HG02642 (cell line): ENCODE results near the gene TBX10.
"Not testable (repeated sequence)": the region's sequence is repeated elsewhere in the genome, so short reads cannot be mapped to it uniquely, and the experiment has no call there.

ENCODE experiments used
- ATAC-seq: cut with Tn5 transposase; IDR thresholded peaks from one replicate; pipeline ENCODE4 v1.9.1; 2021; ENCODE audit warnings: mild to moderate bottlenecking; ENCODE audit not compliant: unreplicated experiment, poor library complexity

The TBX10 gene

DNA sequence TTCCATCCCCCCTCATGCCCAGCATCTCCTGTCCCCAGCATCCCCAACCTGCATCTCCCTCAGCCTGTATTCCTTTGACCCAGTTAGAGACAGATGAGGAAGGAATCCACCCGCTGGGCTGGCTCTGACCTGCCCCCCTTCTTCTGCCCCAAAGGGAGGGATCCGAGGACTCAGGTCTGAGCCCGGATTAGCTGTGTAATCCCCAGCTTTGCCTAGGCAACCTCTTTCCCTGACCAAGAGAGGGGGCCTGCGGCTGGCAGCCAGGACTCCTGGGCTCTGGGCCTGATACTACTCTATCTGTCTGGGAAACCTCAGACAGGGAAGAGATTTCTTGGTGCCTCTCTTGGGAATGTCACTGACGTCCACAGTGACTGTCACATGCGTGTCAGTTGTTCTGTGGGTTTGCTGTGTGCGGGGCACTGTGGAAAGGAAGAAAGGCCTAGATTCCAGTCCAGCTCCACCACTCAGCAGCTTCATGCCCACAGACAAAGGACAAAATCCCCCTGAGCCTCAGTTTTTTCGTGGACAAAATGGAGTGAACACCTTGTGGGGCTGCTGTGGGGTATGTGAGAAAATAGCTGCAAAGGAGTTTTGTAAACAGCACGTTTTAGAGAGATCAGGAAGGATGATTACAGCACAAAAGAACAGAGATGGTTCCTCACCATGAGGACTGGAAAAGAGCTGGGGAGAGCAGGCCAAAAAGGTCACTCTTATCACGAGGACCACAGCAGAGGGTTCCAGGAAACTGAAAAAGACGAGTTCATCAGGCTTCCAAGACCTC lies 34.1 kb downstream of the TBX10 start:
- ATAC-seq, result no peak

DNA sequence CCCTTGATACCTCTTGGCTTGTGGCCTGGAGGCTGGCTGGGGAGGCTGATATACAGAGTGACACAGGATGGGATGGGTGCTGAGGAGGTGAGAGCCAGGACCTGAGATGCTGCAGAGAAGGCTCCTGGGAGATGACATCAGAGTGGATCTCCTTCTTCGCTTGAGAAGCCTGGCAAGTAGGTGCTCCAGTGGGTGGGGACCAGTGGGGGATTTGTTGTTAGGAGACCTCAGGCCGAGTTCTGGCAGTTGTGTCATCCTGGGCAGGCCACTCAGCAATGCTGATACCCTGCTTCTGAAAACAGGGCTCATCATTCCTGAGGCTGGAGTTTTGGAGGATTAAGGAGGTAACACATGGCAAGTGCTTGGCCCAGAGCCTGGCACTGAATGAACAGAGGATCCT lies 34.7 kb downstream of the TBX10 start:
- ATAC-seq, result no peak

DNA sequence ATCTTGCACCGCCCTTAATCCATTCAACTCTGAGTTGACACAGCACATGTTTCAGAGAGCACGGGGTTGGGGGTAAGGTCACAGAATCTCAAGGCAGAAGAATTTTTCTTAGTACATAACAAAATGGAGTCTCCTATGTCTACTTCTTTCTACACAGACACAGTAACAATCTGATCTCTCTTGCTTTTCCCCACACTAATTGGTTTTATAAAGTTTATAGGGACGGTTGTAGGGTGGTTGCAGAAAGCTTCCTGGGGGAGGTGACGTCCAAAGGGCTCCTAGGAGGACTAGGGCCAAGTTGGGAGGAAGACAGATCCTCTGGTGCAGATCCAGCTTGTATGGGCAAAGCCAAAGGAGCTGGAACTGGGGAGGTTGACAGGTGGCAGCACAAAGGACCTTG lies 35.4 kb downstream of the TBX10 start:
- ATAC-seq, result not testable (repeated sequence)

DNA sequence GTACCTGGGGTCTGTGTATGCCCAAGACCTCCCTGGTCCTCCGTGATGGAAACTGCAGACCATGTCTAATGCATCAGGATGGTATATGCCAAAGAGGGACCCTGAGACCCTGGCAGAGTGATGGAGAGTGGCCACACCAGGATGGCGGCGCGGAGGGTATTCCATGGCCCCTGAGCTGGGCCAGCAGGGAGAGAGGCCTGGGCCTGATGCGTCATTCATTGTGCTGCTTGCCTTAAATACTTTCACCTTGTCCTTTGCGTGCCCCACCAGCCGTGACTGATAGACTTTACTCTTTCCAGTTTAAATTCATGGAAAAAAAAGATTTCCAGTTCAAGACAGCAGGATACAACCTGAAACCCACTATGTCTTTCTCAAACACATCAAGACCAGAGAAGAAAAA lies 38.5 kb downstream of the TBX10 start:
- no peak for ATAC-seq

DNA sequence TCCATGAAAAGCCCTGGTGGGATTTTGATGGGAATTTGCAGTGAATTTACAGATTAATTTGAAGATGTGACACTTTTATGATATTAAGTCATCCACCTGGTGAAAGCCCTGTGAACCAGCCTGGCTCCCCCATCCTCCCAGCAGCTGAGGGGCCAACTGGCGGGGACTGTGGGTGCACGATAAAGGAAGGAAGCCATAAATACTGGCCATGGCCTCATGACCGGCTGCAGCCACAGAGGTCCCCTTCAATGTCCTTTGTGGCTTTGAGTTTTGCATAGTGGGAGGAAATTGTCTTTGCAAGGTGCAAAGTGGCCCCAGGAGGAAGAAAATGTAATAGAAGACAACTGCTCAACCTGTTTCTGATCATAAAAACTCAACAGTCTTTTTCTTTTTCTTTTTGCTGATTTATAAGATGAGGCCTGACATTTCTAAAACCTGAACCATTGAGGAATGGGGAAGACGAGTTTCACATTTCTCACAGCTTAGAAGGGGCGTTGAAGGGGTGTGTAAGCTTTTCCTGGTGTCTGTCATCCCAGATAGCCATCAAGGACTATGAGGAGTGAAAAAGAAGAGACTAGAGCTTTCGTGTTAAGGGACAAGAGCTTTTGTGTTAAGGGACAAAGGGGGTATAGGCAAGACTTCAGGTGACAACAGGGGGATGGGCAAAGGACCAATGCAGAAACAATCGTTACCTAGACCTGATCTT lies 39.1 kb downstream of the TBX10 start:
- ATAC-seq, result no peak

DNA sequence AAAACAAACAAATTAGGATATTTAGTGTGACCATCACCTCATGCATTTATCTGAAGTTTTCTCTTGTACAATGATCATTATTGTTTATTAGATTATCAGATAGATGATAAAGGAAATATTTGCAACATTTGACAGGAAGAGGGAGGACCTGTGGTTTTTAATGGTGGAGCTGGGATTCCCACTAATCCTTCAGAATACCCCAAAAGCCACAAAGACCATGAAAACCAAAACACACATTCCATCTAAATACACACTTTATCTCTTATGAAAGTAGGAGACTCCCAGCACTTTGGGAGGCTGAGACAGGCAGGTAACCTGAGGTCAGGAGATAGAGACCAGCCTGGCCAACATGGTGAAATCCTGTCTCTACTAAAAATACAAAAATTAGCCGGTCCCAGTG lies 40.4 kb downstream of the TBX10 start:
- no peak for ATAC-seq

DNA sequence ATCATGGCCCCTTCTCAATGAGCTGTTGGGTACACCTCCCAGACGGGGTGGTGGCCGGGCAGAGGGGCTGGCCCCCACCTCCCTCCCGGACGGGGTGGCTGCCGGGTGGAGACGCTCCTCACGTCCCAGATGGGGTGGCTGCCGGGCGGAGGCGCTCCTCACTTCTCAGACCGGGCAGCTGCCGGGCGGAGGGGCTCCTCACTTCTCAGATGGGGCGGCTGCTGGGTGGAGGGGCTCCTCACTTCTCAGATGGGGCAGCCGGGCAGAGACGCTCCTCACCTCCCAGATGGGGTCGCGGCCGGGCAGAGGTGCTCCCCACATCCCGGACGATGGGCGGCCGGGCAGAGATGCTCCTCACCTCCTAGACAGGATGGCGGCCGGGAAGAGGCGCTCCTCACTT lies 41.6 kb downstream of the TBX10 start:
- ATAC-seq, result not testable (repeated sequence)

DNA sequence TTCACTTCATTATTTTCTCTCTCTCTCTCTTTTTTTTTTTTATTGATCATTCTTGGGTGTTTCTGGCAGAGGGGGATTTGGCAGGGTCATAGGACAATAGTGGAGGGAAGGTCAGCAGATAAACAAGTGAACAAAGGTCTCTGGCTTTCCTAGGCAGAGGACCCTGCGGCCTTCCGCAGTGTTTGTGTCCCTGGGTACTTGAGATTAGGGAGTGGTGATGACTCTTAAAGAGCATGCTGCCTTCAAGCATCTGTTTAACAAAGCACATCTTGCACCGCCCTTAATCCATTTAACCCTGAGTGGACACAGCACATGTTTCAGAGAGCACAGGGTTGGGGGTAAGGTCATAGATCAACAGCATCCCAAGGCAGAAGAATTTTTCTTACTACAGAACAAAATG lies 42.1 kb downstream of the TBX10 start:
- ATAC-seq, result not testable (repeated sequence)

DNA sequence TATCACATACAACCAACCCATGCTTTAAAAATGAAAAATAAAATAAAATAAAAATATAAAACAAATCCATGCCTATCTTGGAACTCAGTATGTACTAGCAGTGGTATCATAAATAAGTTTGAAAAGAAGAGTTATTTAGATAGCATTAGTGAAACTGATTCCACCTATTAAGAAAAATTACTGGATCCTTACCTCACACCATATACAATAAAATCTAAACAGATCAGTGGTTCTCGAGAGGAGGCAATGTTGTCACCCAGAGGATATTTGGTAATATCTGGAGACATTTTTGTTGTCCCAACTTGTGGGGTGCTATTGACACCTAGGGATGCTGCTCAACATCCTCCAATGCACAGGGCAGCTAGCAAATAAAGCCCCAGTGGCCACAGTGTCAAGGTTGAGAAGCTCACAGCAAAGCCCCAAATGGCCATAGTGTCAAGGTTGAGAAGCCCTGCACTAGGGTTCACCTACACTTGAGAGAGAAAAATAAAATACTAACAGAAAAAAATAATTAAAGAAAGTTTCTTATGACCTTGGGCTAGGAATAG lies 42.7 kb downstream of the TBX10 start:
- no peak for ATAC-seq

DNA sequence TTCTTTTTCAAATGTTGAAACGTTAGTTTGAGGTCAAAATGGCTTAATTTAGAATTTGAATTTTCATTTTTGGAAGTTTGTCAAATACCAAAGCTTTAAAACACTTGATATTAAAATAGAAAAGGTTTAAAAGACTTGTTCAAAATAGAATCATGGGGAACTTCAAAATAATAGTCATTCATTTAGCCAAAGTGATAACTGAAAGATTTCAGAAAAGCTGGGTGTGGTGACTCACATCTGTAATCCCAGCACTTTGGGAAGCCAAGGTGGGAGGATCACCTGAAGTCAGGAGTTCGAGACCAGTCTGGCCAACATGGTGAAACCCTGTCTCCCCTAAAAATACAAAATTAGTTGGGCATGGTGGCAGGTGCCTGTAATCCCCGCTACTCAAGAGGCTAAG lies 45.1 kb downstream of the TBX10 start:
- ATAC-seq, result no peak

DNA sequence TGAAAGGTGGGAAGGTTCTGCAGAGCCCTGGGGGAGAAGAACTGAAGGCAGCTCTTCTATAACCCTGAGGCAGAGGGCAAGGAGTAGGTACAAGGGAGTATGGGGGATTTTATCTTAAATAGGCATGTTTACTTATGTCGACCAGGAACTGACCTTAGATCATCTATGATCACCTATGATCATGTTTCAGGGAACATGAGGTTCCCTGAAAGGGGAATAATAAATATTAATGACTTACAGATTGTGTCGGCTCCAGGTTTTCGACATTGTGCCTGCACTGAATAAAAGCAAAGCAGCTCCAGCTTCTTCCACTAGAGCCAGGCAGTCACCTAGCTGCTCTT lies 46.0 kb downstream of the TBX10 start:
- ATAC-seq, result no peak

DNA sequence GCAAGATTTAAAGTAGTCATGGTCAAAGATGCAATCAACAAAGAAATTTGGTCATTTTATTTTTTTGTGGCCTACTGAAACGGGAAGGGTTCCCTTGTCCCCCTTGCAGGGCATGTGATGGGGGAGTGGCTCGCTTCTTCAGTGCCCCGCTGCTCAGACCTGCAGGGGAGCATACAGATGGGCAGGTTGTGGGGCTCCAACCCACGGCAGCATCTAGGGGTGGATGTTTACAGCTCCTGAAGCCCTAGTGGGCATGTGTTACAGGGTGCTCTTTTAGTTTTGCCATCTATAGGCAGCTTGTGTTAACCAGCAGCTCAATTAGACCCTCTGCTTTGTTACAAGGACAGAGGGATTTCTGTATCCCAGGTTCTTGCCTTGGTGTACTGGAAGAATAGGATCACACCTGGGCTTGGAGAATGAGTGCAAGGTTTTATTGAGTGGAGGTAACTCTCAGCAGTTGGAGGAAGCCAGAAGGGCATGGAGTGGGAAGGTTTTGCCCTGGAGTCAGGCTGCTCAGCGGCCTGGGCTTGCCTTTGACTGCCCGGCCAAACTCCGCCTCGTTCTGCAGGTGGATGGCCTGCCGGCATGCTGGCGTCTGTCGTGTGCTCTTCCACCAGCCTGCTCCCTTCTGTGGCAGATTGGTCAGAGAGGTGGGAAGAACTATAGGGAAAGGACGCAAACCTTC lies 46.5 kb downstream of the TBX10 start:
- no peak for ATAC-seq

DNA sequence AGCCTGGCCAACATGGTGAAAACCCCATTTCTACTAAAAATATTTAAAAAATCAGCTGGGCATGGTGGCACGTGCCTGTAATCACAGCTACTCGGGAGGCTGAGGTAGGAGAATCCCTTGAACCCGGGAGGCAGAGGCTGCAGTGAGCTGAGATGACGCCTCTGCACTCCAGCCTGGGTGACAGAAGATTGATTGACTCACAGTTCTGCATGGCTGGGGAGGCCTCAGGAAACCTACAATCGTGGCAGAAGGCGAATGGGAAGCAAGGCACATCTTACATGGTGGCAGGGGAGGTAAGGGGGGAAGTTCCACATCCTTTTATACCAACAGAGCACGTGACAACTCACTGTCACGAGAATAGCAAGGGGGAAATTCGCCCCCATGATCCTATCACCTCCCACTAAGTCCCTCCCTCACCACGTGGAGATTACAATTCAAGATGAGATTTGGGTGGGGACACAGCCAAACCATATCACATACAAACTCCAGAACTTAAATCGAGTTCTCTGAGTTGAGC lies 50.6 kb downstream of the TBX10 start:
- not testable (repeated sequence) for ATAC-seq

DNA sequence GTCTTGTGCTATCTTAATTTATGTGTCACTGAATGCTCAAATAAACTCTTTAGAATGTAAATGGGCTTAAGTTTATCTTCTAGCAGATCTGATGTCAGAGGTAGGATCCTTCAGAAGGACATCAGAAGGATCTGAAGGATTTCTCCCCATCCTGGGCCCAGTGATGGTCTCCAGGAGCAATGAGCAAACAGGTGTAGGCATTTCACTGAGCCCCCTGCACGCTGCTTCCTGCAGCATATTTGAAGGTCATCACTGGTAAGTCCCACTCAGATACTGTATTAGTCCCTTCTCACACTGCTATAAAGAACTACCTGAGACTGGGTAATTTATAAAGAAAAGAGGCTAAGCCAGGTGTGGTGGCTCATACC lies 51.4 kb downstream of the TBX10 start:
- ATAC-seq, result peak; percentile 22

DNA sequence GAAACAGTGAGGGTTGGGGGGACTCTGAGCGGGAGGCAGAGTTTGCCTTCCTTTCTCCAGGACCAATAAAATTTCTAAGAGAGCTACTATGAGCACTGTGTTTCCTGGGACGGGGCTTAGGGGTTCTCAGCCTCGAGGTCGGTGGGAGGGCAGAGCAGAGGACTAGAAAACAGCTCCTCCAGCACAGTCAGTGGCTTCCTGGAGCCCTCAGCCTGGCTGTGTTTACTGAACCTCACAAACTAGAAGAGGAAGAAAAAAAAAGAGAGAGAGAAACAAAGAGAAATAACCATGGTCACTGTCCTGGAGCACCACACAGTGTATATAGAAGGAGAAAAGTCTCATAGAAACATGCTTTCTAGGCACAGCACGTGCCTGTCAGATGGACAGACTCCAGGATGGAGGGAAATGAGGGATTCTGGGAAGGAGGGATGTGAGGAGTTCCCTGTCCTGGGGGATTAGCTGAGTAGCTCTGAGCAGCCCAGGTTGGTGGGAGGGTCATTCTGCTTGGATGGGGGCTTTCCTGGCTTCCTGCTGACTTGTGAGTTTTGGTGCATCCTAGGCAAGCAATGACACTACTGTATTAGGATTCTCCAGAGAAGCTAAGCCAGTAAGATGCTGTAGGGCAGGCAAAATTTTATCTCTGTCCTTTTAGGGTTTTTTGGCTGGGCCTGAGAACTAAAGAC lies 52.9 kb downstream of the TBX10 start:
- ATAC-seq, result no peak

DNA sequence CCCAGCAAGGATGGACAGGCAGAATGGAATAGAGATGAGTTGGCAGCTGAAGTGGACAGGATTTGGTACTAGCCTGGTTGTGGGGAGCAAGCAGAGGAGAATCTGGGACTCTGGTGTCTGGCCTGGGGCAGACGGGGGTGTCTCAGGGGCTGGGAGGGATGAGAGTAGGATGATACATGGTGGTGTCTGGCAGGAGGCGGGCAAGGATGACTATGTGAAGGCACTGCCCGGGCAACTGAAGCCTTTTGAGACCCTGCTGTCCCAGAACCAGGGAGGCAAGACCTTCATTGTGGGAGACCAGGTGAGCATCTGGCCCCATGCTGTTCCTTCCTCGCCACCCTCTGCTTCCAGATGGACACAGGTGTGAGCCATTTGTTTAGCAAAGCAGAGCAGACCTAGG lies 53.7 kb downstream of the TBX10 start:
- no peak for ATAC-seq

DNA sequence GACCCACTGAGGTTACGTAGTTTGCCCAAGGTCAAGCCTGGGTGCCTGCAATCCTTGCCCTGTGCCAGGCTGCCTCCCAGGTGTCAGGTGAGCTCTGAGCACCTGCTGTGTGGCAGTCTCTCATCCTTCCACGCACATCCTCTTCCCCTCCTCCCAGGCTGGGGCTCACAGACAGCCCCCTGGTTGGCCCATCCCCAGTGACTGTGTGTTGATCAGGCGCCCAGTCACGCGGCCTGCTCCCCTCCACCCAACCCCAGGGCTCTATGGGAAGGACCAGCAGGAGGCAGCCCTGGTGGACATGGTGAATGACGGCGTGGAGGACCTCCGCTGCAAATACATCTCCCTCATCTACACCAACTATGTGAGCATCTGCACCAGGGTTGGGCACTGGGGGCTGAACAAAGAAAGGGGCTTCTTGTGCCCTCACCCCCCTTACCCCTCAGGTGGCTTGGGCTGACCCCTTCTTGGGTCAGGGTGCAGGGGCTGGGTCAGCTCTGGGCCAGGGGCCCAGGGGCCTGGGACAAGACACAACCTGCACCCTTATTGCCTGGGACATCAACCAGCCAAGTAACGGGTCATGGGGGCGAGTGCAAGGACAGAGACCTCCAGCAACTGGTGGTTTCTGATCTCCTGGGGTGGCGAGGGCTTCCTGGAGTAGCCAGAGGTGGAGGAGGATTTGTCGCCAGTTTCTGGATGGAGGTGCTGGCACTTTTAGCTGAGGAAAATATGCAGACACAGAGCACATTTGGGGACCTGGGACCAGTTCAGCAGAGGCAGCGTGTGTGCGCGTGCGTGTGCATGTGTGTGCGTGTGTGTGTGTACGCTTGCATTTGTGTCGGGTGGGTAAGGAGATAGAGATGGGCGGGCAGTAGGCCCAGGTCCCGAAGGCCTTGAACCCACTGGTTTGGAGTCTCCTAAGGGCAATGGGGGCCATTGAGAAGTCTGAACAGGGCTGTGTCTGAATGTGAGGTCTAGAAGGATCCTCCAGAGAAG lies 54.4 kb downstream of the TBX10 start:
- no peak for ATAC-seq

DNA sequence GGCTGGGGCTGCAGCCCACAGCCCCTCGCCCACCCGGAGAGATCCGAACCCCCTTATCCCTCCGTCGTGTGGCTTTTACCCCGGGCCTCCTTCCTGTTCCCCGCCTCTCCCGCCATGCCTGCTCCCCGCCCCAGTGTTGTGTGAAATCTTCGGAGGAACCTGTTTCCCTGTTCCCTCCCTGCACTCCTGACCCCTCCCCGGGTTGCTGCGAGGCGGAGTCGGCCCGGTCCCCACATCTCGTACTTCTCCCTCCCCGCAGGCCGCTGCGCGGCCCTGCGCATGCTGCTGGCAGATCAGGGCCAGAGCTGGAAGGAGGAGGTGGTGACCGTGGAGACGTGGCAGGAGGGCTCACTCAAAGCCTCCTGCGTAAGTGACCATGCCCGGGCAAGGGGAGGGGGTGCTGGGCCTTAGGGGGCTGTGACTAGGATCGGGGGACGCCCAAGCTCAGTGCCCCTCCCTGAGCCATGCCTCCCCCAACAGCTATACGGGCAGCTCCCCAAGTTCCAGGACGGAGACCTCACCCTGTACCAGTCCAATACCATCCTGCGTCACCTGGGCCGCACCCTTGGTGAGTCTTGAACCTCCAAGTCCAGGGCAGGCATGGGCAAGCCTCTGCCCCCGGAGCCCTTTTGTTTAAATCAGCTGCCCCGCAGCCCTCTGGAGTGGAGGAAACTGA lies 55.2 kb downstream of the TBX10 start:
- peak; percentile 8 for ATAC-seq
